ENCODE measurements around the gene SKAP1.

The SKAP1 gene

GRCh38 chr17:48463526-48463925 is 33.5 kb upstream of the SKAP1 start:
- Histone ChIP-seq H3K4me3 (replicated peaks; ENCODE audit: low read depth, low read length) (no peak overlapping the region), H3K36me3 (ENCODE audit: control insufficient read depth, insufficient read depth, low read length) (no peaks in the 10 kb centered on the region), H3K27me3 (replicated peaks; ENCODE audit: control insufficient read depth, insufficient read depth, low read length) (no peaks in the 10 kb centered on the region)
- no peak for TF ChIP-seq CTCF (IDR thresholded peaks at IDR 0.05; ENCODE audit: insufficient read depth, low read length, poor library complexity, severe bottlenecking)
- DNase-seq (ENCODE audit: extremely low read depth, insufficient read length) = no peak

GRCh38 chr17:48462946-48463345 is 32.9 kb upstream of the SKAP1 start:
- Histone ChIP-seq H3K36me3 (ENCODE audit: control insufficient read depth, insufficient read depth, low read length) (no peaks in the 10 kb centered on the region), H3K4me3 (replicated peaks; ENCODE audit: low read depth, low read length) (no peak overlapping the region), H3K27me3 (replicated peaks; ENCODE audit: control insufficient read depth, insufficient read depth, low read length) (no peaks in the 10 kb centered on the region)
- DNase-seq (ENCODE audit: extremely low read depth, insufficient read length) = no peak
- no peak for TF ChIP-seq CTCF (IDR thresholded peaks at IDR 0.05; ENCODE audit: insufficient read depth, low read length, poor library complexity, severe bottlenecking)

GRCh38 chr17:48460052-48460451 is 30.0 kb upstream of the SKAP1 start:
- Histone ChIP-seq H3K4me3 (replicated peaks; ENCODE audit: low read depth, low read length) (no peak overlapping the region), H3K27me3 (replicated peaks; ENCODE audit: control insufficient read depth, insufficient read depth, low read length) (no peaks in the 10 kb centered on the region), H3K36me3 (ENCODE audit: control insufficient read depth, insufficient read depth, low read length) (no peaks in the 10 kb centered on the region)
- no peak for DNase-seq (ENCODE audit: extremely low read depth, insufficient read length)
- TF ChIP-seq CTCF (IDR thresholded peaks at IDR 0.05; ENCODE audit: insufficient read depth, low read length, poor library complexity, severe bottlenecking) = no peak

DNA sequence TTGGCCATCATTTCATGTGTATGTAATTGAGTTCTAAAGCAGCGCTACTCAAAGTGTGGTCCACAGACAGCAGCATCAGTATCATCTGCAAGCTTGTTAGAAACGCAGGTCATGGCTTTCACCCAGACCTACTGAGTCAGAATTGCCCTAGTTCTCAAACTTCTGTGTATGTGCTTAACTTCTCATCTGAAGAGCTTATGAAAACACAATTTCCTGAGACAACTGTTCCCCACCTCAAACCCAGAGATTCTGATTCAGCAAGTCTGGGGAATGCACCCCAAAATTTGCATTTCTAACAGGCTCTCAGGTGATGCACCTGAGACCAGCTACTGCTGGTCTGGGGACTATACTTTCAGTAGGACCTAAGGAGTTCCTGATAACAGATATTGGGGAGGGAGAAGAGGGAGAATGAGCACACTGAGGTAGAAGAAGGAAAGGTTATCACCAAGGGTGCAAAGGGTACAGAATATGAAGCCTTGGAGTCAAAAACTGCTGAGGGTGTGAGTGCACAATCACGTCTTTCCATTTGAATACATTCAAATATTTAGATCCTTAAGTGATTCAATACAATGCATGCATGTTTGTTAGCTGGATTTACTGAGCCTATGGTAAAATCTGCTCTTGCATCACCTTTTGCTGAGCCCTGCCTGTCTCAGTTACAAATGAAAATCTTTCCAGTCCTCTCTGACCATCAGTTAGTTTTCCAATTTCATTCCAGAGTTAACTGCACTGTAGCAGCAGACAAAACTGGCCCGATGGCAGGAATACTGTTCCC is 29.2 kb upstream of the SKAP1 start:
- Histone ChIP-seq H3K36me3 (ENCODE audit: control insufficient read depth, insufficient read depth, low read length) (no peaks in the 10 kb centered on the region), H3K4me3 (replicated peaks; ENCODE audit: low read depth, low read length) (no peak overlapping the region), H3K27me3 (replicated peaks; ENCODE audit: control insufficient read depth, insufficient read depth, low read length) (no peaks in the 10 kb centered on the region)
- DNase-seq (ENCODE audit: extremely low read depth, insufficient read length) = no peak
- TF ChIP-seq CTCF (IDR thresholded peaks at IDR 0.05; ENCODE audit: insufficient read depth, low read length, poor library complexity, severe bottlenecking) = no peak

DNA sequence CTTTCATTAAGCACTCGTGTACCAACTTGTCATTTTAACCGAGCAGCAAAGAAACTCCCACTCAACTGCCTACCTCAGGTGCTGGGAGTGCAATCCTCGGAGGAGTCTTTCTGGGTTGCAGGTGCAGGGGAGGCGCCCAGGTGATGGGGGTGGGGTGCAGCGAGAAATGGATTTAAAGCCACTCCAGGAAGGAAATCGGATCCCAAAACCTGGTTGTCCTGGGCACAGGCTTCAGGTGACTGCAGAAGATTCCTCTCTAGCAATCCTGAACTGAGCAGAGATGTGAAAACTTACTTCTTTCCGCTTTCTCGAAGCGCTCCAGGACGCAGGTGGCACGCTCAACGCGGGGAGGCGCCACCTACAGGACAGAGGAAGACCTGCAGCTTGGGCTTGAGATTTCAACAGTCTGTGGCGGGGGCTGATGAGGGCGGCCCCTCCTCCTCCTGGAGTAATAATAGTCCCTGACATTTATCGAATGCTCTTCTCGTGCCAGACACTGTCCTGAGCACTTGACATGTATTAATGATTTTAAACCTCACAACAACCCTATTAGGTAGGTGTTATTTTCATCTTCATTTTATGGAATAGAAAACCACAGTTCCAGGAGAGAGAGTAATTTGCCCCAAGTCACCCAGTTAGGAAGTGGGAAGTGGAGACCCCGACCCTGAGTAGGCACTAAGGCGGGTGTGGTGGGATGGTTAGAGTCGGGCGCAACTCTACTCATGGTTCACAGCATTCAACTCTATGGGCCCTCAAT is 27.2 kb upstream of the SKAP1 start:
- TF ChIP-seq CTCF (IDR thresholded peaks at IDR 0.05; ENCODE audit: insufficient read depth, low read length, poor library complexity, severe bottlenecking) = peak; percentile 95
- peak; percentile 62 for DNase-seq (ENCODE audit: extremely low read depth, insufficient read length)
- Histone ChIP-seq H3K36me3 (ENCODE audit: control insufficient read depth, insufficient read depth, low read length) (no peaks in the 10 kb centered on the region), H3K27me3 (replicated peaks; ENCODE audit: control insufficient read depth, insufficient read depth, low read length) (no peaks in the 10 kb centered on the region), H3K4me3 (replicated peaks; ENCODE audit: low read depth, low read length) (no peak overlapping the region)
